OCI-LY7 (cell line): ENCODE data around the gene INSR. TPM values are rescaled to one million over a fixed set of nuclear protein-coding genes. Genes with fewer than 3 reads are reported as not detected.

ENCODE experiments used
- BruUV-seq: library from RNA; stranded (reverse); fragments of 400-500 nt; replicated peaks from 2 replicates; lab custom pipeline; 2021; lab: Mats Ljungman, UMichigan
- CTCF ChIA-PET: fragments of 300-600 bp; sonication (Branson Sonifier 250); formaldehyde crosslinking; loops from one replicate; lab custom pipeline; 2022; ENCODE audit warnings: antibody characterized with exemption; ENCODE audit not compliant: unreplicated experiment; lab: Charles Lee
- POLR2A ChIA-PET: fragments of 300-600 bp; sonication (Branson Sonifier 250); formaldehyde crosslinking; loops from one replicate; lab custom pipeline; 2022; ENCODE audit warnings: antibody characterized with exemption; lab: Charles Lee
- DNase-seq: peaks from one replicate; pipeline ENCODE4 v3.0.0-alpha.2; 2015; ENCODE audit warnings: low spot score
- H2AFZ ChIP-seq: fragments of 200-600 bp; sonication (generic), shearing (Covaris generic); 2 replicates; pipeline ENCODE4 v1.6.1; 2014; ENCODE audit warnings: mild to moderate bottlenecking, antibody characterized with exemption, low read length, moderate library complexity
- H3K27ac ChIP-seq: fragments of 200-600 bp; sonication (generic); 2 replicates; pipeline ENCODE4 v1.5.1; 2014; ENCODE audit warnings: mixed run types, low read depth, mild to moderate bottlenecking, moderate library complexity, low read length, inconsistent platforms; ENCODE audit not compliant: poor library complexity, severe bottlenecking
- H3K36me3 ChIP-seq: fragments of 200-600 bp; sonication (generic); 2 replicates; pipeline ENCODE4 v1.6.1; 2014; ENCODE audit warnings: mild to moderate bottlenecking, antibody characterized with exemption, low read length, moderate library complexity, mixed read lengths; ENCODE audit not compliant: insufficient read depth
- H3K4me1 ChIP-seq: fragments of 200-600 bp; sonication (generic); 2 replicates; pipeline ENCODE4 v1.5.1; 2014; ENCODE audit warnings: mild to moderate bottlenecking, low read length; ENCODE audit not compliant: insufficient read depth, poor library complexity, severe bottlenecking
- H3K4me2 ChIP-seq: fragments of 200-600 bp; sonication (generic); 2 replicates; pipeline ENCODE4 v1.6.1; 2014; ENCODE audit warnings: mild to moderate bottlenecking, low read length
- H3K4me3 ChIP-seq: fragments of 200-600 bp; sonication (generic); 2 replicates; pipeline ENCODE4 v1.5.1; 2014; ENCODE audit warnings: mild to moderate bottlenecking, low read depth, low read length; ENCODE audit not compliant: poor library complexity, severe bottlenecking
- H3K79me2 ChIP-seq: fragments of 200-600 bp; sonication (generic); 2 replicates; pipeline ENCODE4 v1.6.1; 2016; ENCODE audit warnings: low read depth, mild to moderate bottlenecking, low read length, moderate library complexity, mixed read lengths; ENCODE audit not compliant: insufficient read depth
- H3K9me2 ChIP-seq: fragments of 200-600 bp; sonication (generic); 2 replicates; pipeline ENCODE4 v1.6.1; 2016; ENCODE audit warnings: mild to moderate bottlenecking, low read length, mixed read lengths; ENCODE audit not compliant: insufficient read depth
- H3K9me3 ChIP-seq: fragments of 200-600 bp; sonication (generic); 2 replicates; pipeline ENCODE4 v1.6.1; 2014; ENCODE audit warnings: mild to moderate bottlenecking, mixed run types, low read length, mixed read lengths
- H4K20me1 ChIP-seq: fragments of 200-600 bp; sonication (generic); 2 replicates; pipeline ENCODE4 v1.6.1; 2014; ENCODE audit warnings: mild to moderate bottlenecking, antibody characterized with exemption, low read length, moderate library complexity, mixed read lengths; ENCODE audit not compliant: insufficient read depth
- EZH2phosphoT487 ChIP-seq: fragments of 200-600 bp; sonication (generic); IDR thresholded peaks from 2 replicates; pipeline ENCODE4 v1.6.1; 2018; ENCODE audit warnings: low read depth, borderline replicate concordance, mild to moderate bottlenecking, mixed run types, antibody characterized with exemption, low read length, moderate library complexity, mixed read lengths
- intact Hi-C: fragments of 100-400 bp; cut with micrococcal nuclease; formaldehyde crosslinking; loops from one replicate; pipeline ENCODE4 v1.10.0; 2022; ENCODE audit not compliant: unreplicated experiment
- total RNA-seq, 2 experiments: library from RNA; depleted of rRNA in 1 of 2; stranded (reverse); fragments of >200 nt in 1 of 2; shearing (Covaris generic) in 1 of 2; gene quantifications; 2 replicates each; pipeline ENCODE4 v1.2.3, GENCODE V29; 2014 to 2022
- TF ChIP-seq, protein P1 (sequence below): fragments of 200-600 bp; sonication (generic); conservative IDR thresholded peaks from 2 replicates; pipeline ENCODE4 v1.5.1; 2014; ENCODE audit warnings: mild to moderate bottlenecking, antibody characterized with exemption, low read length, moderate library complexity, mixed read lengths

INSR gene
- total RNA-seq, 2 experiments from 2014 or later, result 57.7 to 74.0 TPM

DNA sequence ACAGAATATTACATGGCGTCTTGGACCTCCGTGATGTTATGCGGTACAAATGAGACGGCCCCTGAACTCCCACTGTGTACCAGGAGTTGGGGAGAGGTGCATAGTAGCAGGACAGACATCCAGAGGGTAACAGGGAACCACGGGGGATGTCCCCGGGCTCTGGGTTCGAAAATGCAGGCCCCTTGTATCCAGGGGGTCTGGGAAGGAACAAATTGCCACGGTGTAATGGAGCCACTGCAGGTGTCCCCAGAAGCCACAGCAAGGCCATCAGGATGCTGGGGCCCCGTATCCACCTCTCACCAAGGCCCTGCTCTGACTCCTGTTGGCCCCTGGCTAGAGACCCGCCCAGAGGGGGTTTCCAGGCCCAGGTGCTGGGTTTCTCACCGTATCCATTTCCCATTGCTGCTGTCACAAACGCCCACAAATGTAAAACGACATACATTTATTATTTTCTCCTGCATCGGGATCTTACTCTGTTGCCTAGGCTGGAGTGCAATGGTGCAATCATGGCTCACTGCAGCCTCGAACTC is 77.8 kb downstream of the INSR start:
- no peak overlapping the region for H2AFZ ChIP-seq
- CTCF ChIA-PET, result no interaction called here
- DNase-seq, result no peak

DNA sequence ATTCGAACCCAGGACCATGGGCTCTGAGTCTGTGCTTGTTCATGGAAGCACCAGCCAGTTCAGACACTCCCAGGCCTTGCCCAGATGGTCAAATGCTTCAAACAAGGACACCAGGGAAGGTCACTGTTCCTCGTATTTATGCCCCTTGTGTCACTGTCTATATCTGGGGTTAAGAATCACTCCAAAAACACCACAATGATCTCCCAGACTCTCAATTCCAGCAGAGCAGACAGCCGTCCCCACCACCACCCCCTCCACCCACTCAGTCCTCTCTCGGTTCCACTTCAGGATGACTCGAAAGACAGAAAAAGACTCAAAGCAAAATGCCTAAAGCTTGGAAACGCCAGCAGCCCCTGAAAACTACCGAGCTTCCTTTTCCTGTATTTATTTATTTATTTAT is 79.0 kb downstream of the INSR start:
- Histone ChIP-seq H3K27ac (no peak overlapping the region), H3K36me3 (no peaks in the 10 kb centered on the region), H3K4me1 (peaks cover 28% of the 10 kb centered on the region), H3K9me3 (no peaks in the 10 kb centered on the region), H2AFZ (no peak overlapping the region), H3K4me3 (no peak overlapping the region), H3K4me2 (no peak overlapping the region), H3K9me2 (no peaks in the 10 kb centered on the region), H4K20me1 (no peaks in the 10 kb centered on the region), H3K79me2 (0 out of 2 replicates have a peak, but pooled peaks cover 6% of the 10 kb centered on the region)
- intact Hi-C loops, result no loop called here
- ChIA-PET CTCF (interaction anchor here (0.5 kb wide), 1 partner anchor 9 kb away, joined by 7 read pairs; no protein-coding TSS in a partner anchor), POLR2A (interaction anchor here (1.6 kb wide), 1 partner anchor 14 kb away, joined by 4 read pairs; no protein-coding TSS in a partner anchor)
- TF ChIP-seq EZH2phosphoT487, result no peak
- TF ChIP-seq, protein P1, sequence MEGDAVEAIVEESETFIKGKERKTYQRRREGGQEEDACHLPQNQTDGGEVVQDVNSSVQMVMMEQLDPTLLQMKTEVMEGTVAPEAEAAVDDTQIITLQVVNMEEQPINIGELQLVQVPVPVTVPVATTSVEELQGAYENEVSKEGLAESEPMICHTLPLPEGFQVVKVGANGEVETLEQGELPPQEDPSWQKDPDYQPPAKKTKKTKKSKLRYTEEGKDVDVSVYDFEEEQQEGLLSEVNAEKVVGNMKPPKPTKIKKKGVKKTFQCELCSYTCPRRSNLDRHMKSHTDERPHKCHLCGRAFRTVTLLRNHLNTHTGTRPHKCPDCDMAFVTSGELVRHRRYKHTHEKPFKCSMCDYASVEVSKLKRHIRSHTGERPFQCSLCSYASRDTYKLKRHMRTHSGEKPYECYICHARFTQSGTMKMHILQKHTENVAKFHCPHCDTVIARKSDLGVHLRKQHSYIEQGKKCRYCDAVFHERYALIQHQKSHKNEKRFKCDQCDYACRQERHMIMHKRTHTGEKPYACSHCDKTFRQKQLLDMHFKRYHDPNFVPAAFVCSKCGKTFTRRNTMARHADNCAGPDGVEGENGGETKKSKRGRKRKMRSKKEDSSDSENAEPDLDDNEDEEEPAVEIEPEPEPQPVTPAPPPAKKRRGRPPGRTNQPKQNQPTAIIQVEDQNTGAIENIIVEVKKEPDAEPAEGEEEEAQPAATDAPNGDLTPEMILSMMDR, result no peak
- DNase-seq, result no peak
- no TSS peak for BruUV-seq

More for the DNA sequence above, 77.8 kb downstream of the INSR start:
- Histone ChIP-seq H3K27ac (no peak overlapping the region), H3K36me3 (no peaks in the 10 kb centered on the region), H3K4me2 (no peak overlapping the region), H3K79me2 (no peaks in the 10 kb centered on the region), H3K4me1 (peaks cover 25% of the 10 kb centered on the region), H3K9me2 (no peaks in the 10 kb centered on the region), H3K4me3 (no peak overlapping the region), H4K20me1 (no peaks in the 10 kb centered on the region), H3K9me3 (no peaks in the 10 kb centered on the region)
- intact Hi-C loops, result no loop called here
- TF ChIP-seq, protein P1, result no peak
- TF ChIP-seq EZH2phosphoT487, result no peak
- POLR2A ChIA-PET, result interaction anchor here (0.7 to 1.6 kb wide), 2 partner anchors 16 to 501 kb away, joined by 4 read pairs; no protein-coding TSS in a partner anchor
- no TSS peak for BruUV-seq
